ENCODE measurements around the gene R3HDM4.
"Not testable (repeated sequence)": the region's sequence is repeated elsewhere in the genome, so short reads cannot be mapped to it uniquely, and the experiment has no call there.

R3HDM4 gene

GRCh38 chr19:858284-858683 lies 54.7 kb downstream of the R3HDM4 start:
- no peak for DNase-seq (ENCODE audit: low spot score)

DNA sequence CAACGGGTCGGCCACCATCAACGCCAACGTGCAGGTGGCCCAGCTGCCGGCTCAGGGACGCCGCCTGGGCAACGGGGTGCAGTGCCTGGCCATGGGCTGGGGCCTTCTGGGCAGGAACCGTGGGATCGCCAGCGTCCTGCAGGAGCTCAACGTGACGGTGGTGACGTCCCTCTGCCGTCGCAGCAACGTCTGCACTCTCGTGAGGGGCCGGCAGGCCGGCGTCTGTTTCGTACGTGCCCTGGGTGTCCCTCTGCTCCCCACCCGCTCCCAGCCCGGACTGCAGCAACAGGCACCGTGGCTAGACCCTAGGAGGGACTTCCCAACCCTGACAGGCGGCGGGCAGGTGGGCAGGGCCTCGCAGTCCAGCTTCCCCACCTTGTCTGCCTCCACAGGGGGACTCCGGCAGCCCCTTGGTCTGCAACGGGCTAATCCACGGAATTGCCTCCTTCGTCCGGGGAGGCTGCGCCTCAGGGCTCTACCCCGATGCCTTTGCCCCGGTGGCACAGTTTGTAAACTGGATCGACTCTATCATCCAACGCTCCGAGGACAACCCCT lies 57.4 kb downstream of the R3HDM4 start:
- DNase-seq (ENCODE audit: low spot score): no peak

- DNase-seq (ENCODE audit: low spot score): no peak
Observed at GRCh38 chr19:855142-855541, 57.9 kb downstream of the R3HDM4 start.

DNA sequence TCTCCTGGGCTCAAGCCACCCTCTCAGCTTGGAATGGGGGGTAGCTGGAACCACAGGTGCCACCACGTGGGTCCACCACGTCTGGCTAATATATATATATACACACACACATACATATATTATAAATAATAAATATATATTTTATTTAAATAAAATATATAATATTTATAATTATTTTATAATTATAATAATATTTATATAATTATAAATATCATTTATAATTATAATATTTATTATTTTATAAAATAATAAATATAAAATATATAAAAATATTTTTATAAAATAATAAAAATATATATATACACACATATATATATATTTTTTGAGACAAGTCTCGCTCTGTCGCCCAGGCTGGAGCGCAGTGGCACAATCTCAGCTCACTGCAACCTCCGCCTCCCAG lies 58.5 kb downstream of the R3HDM4 start:
- DNase-seq (ENCODE audit: low spot score): no peak

- not testable (repeated sequence) for DNase-seq (ENCODE audit: low spot score)
Observed at GRCh38 chr19:853614-854220, 59.3 kb downstream of the R3HDM4 start.

DNA sequence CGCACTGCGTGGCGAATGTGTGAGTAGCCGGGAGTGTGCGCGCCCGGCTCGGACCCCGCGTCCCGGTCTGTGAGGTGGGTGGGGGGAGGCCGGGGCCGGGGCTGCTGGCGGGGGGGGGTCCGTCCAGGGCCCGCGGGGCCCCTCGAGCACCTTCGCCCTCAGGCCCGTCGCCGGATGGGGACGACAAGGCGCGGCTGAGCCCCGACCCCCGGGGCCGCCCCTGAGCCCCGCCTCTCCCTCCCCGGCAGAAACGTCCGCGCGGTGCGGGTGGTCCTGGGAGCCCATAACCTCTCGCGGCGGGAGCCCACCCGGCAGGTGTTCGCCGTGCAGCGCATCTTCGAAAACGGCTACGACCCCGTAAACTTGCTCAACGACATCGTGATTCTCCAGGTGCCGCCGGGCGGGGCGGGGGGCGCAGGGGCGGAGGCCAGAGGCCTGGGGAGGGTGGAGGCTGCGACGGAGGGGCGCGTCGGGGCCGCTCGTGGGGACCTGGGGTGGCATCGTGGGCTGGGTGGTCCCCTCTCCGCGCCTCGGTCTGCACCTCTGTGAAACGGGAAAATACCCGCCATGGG lies 59.9 kb downstream of the R3HDM4 start:
- no peak for DNase-seq (ENCODE audit: low spot score)

GRCh38 chr19:852136-853013 lies 60.6 kb downstream of the R3HDM4 start, which contains the start of gene ELANE:
Gene ELANE, plus strand, starts transcription at chr19:852303. Its CDS starts 26 bp downstream, at chr19:852329.
- DNase-seq (ENCODE audit: low spot score): no peak

DNA sequence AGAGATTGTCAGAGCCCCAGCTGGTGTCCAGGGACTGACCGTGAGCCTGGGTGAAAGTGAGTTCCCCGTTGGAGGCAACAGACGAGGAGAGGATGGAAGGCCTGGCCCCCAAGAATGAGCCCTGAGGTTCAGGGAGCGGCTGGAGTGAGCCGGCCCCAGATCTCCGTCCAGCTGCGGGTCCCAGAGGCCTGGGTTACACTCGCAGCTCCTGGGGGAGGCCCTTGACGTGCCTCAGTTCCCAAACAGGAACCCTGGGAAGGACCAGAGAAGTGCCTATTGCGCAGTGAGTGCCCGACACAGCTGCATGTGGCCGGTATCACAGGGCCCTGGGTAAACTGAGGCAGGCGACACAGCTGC lies 62.1 kb downstream of the R3HDM4 start:
- DNase-seq (ENCODE audit: low spot score): no peak

GRCh38 chr19:850221-850978 lies 62.6 kb downstream of the R3HDM4 start:
- peak; percentile 43 for DNase-seq (ENCODE audit: low spot score)

DNA sequence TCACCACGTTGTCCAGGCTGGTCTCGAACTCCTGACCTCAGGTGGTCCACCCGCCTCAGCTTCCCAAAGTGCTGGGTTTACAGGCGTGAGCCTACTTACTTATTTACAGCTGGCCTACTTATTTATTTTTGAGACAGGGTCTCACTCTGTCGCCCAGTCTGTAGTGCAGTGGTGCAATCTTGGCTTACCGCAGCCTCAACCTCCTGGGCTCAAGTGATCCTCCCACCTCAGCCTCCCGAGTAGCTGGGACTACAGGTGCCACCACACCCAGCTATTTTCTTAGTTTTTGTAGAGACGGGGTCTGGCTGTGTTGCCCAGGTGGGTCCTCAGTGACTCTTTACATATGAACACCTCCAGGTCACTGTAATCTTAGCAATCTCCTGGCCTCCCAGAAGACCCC lies 63.8 kb downstream of the R3HDM4 start:
- DNase-seq (ENCODE audit: low spot score): not testable (repeated sequence)

DNA sequence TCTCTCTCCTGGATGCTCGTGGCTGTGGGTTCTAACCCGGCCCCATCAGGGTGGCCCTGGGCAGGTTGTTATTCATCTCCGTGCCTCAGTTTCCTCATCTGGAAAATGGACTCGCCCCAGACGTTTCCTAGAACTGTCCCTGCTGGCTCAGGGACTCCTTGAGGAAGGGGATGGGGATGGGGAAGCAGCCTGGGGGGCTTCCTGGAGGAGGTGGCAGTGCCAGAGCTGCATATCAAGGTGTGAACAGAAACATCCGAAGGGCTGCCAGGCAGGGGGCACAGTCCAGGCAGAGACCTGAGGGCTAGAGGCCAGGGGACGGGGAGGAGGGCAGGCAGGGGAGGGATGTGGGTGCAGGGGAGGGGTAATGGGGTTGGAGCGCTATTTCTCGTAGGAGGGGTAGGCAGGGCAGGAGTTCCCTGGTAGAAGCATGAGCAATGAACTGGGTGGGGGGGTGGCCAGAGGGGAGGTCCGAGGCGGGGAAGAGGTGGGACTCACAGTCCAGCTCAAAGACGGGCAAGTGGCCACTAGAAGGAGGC lies 64.6 kb downstream of the R3HDM4 start:
- DNase-seq (ENCODE audit: low spot score): no peak

Measured in RKO (cell line).